HT1080 (cell line): Measurements from ENCODE around the gene BFSP2. TPM values are rescaled to one million over a fixed set of nuclear protein-coding genes. Genes with fewer than 3 reads are reported as not detected.
"Not testable (repeated sequence)": the region's sequence is repeated elsewhere in the genome, so short reads cannot be mapped to it uniquely, and the experiment has no call there.

ENCODE experiments used
- DNase-seq: peaks from one replicate; pipeline ENCODE4 v3.0.0-alpha.2; 2015; ENCODE audit warnings: low read depth
- total RNA-seq: library from RNA; depleted of rRNA; stranded (reverse); fragments of >200 nt; shearing (Covaris generic); gene quantifications from 2 replicates; pipeline ENCODE4 v1.2.3, GENCODE V29; 2014

BFSP2 gene
- total RNA-seq, 1 experiment from 2014 or later, result not detected

GRCh38 chr3:133455281-133455680 is 55.4 kb downstream of the BFSP2 start:
- DNase-seq, result no peak

- no peak for DNase-seq
Observed at GRCh38 chr3:133455960-133456359, 56.1 kb downstream of the BFSP2 start.

- no peak for DNase-seq
Observed at GRCh38 chr3:133457025-133457424, 57.2 kb downstream of the BFSP2 start.

- DNase-seq, result peak; percentile 29
Observed at GRCh38 chr3:133457465-133458067, 57.7 kb downstream of the BFSP2 start.

- no peak for DNase-seq
Observed at GRCh38 chr3:133459400-133459799, 59.5 kb downstream of the BFSP2 start.

GRCh38 chr3:133460809-133461208 is 61.0 kb downstream of the BFSP2 start:
- DNase-seq, result no peak

- no peak for DNase-seq
Observed at GRCh38 chr3:133461291-133461690, 61.4 kb downstream of the BFSP2 start.

GRCh38 chr3:133463347-133463860 is 63.5 kb downstream of the BFSP2 start:
- DNase-seq, result no peak

DNA sequence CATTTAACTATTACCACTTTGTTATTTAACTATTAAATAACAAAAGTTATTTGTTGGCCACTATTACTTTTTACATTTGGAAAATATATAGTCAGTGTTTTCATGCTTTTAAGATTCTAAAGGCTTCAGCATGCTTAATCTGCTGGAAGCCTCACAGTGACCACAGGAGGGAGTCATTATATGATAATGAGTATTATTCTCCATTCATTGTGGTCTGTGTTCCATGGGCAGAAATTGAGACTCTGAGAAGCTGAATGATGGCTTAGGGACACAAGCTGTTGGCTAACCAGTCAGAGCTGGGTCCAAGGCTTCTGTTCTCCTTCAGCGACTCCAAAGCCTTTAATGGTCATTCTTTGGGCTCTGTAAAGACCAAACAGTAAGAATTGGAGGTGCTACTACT is 64.7 kb downstream of the BFSP2 start:
- DNase-seq, result peak; percentile 60

- no peak for DNase-seq
Observed at GRCh38 chr3:133466531-133467386, 66.9 kb downstream of the BFSP2 start.

DNA sequence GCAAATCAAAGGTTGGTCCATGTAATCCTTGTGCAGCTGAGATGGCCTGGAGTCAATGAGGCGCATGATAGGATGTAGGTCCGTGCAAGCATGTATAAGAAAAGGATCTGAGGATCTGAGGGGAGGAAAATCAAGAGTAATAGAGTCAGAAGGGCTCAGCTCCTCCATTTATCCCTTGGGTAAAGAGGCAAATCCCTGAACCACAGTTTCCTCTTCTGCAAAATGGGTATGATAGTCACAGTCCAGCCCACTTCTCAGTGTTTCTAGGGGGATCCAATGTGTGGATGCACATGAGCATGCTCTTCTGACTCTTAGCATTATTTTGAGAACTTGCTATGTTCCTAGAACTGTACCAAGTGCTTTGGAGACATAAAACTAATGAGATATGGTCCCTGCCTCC is 67.9 kb downstream of the BFSP2 start:
- DNase-seq, result no peak

DNA sequence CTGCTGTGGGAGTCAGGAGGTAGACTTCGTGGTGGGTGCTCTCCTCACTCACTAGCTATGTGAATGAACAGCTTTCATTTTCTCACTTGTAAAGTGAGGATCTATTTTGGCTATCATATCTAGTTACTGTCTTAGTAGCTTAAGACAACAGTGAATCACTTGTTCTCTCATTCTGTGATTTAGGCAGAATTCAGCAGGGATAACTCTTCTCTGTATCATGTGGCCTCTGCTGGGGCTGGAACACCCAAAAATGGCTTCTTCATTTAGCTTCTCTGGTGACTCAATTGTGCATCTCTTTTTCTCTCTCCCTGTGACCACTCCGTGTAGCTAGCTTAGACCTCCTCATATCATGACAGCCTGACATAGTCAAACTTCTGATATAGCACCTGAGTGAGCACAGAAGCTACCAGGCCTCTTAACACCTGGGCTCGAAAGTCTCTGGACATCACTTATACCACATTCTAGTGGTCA is 68.4 kb downstream of the BFSP2 start:
- DNase-seq, result no peak

- DNase-seq, result no peak
Observed at GRCh38 chr3:133469140-133469731, 69.4 kb downstream of the BFSP2 start.

GRCh38 chr3:133472242-133472641 is 72.4 kb downstream of the BFSP2 start:
- DNase-seq, result no peak

DNA sequence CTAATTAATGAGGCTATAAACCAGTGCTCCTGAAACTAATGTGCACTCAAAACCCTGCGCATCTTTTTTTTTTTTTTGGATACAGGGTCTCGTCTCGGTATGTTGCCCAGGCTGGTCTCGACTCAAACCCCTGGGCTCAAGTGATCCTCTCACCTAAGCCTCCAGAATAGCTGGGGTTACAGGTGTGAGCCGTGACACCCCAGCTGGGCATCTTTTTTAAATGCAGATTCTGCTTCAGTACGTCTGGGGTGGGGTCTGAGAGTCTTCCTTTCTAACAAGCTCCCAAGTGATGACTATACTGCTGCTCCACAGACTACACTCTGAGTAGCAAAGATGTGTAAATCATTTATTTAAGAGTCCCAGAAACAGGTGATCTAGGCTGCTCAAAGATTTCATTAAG is 73.0 kb downstream of the BFSP2 start:
- DNase-seq, result no peak

DNA sequence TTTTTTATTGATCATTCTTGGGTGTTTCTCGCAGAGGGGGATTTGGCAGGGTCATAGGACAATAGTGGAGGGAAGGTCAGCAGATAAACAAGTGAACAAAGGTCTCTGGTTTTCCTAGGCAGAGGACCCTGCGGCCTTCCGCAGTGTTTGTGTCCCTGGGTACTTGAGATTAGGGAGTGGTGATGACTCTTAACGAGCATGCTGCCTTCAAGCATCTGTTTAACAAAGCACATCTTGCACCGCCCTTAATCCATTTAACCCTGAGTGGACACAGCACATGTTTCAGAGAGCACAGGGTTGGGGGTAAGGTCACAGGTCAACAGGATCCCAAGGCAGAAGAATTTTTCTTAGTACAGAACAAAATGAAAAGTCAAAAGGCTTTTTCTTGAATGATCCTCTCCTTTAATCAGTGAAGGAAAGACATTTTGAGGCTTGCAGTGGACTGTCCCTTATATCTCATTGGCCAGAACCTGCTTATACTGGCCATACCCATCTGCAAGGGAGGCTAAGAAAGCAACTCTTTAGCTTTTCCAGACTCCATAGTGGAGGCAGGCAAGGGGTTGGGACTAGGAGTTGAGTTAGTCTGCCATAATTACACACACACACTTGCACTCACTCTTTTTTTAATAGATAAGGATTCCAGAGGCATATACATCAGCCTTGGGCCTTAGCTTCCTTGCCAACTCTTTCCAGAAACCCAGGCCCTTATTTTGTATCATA is 73.8 kb downstream of the BFSP2 start:
- DNase-seq, result not testable (repeated sequence)

DNA sequence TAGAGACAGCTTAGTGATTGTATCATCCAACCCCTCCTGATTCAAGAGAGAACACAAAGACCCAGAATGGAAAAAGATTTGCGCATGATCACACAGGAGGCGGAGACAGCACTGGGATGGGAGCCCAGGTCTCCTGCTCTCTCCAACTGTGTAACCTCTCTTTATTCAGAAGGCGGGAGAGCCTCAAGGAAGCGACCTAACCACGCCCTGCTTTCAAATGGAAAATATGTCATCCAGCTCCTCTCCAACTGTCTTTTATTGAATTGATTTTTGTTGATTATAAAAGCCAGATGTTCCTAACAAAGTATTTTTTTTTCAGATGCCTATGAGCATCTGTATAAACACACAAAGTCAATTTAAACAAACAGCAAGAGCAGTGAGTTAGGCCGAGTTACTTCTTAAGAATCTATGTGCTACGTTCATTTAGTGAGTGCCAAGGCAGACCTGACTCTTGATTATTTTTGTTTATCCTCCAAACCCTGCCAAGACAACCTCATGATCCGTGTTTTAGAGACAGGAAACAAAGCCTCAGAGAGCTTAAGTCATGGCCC is 74.5 kb downstream of the BFSP2 start:
- no peak for DNase-seq

- DNase-seq, result no peak
Observed at GRCh38 chr3:133474817-133475216, 75.0 kb downstream of the BFSP2 start.

DNA sequence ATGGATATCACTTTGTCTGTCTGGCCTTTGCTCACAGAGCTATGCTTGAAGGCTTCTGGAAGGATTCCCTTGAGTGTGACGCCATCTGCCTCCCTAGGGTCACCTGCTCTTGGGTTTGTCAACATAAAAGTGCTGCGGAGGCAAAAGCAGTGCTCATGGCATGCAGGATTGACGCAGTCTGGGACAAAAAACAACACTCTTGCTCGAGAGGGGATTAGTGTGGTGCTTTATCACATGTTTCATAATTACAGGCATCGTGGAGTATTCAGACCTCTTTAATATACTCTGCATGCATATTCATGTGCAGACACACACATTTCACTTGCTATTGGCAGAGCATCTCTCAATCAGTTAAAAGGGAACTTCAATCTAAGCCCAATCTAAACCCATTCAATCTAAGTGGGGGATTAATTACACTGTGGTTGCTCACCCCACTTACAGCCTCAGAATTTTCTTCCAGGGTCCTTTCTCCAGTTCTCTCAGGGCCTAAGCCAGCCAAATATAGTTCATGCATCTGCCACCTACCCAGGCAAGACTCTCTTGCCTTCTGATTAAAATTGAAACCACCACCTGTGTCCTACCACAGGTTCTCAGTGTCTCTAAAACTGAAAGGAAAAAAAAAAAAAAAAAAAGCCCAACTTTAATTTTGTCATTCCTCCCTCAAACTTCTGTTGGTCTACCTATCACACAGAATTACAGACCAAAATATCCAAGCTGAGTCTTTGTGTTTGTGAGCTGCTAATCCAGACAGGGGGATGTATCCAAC is 75.6 kb downstream of the BFSP2 start:
- no peak for DNase-seq

DNA sequence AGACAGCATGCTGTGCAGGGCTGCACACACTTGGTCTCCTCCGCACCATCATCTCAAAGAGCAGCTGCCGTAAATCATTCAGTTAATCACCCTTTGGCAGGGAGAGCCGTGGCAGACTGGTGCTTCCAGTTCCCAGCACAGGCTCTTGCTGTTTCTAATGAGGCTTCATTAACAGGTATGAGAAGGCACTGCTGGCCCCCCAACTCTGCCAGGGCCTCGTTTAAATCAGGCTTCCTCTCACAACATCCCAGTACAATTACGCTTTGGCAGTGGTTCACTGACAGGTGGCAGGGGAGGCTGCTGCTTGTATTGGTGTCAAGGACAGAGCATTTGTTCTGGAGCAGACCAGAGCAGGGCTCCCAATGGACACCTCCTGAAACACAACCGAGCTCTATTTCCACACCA is 77.1 kb downstream of the BFSP2 start:
- no peak for DNase-seq
